Measurements from ENCODE around the gene UQCR11.

Gene UQCR11

DNA sequence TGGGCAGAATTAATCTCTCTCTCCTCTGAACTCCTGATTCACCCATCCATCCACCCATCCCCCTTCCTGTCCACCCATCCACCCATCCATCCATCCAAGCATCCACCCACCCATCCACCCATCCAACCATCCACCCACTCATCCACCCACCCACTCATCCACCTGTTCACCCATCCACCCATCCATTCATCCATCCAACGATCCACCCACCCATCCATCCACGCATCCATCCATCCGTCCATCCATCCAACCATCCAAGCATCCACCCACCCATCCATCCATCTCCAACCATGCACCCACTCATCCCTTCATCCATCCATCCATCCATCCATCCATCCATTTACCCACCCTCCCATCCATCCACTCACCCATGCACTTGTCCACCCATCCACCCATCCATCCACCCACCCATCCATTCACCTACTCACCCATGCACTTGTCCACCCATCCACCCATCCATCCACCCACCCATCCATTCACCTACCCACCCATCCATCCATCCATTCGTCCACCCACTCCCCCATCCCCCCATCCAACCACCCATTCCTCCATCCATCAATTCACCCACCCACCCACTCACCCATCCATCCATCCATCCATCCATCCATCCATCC, 55.8 kb downstream of the UQCR11 start:
- DNase-seq (ENCODE audit: low read depth, low spot score), result no peak
- H3K27ac ChIP-seq, result no peak overlapping the region
